ENCODE data around the gene ACSL5. TPM values are rescaled to one million over a fixed set of nuclear protein-coding genes. Genes with fewer than 3 reads are reported as not detected.

The ACSL5 gene
- total RNA-seq, 1 donor from 2014 or later, result 9.3 TPM

DNA sequence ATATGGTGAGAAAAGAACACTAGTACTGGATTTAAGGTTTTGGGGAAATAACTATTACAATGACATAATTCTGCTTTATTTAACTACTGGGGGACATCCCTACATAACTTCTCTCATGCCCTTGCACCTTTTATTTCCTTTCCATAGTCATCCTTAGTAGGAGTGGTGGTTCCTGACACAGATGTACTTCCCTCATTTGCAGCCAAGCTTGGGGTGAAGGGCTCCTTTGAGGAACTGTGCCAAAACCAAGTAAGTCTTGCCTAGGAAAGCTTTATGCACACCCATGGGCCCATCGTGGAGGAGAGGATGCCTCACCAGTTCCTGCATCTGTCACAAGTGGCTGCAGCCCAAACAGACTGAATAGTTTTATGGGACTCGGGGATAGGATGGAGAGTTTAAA lies 52.2 kb downstream of the ACSL5 start:
- intact Hi-C loops (cut with DNase I), result no loop called here
- no peak overlapping the region for H3K4me3 ChIP-seq
- H3K4me1 ChIP-seq, result no peaks in the 10 kb centered on the region
- TF ChIP-seq, protein P1, sequence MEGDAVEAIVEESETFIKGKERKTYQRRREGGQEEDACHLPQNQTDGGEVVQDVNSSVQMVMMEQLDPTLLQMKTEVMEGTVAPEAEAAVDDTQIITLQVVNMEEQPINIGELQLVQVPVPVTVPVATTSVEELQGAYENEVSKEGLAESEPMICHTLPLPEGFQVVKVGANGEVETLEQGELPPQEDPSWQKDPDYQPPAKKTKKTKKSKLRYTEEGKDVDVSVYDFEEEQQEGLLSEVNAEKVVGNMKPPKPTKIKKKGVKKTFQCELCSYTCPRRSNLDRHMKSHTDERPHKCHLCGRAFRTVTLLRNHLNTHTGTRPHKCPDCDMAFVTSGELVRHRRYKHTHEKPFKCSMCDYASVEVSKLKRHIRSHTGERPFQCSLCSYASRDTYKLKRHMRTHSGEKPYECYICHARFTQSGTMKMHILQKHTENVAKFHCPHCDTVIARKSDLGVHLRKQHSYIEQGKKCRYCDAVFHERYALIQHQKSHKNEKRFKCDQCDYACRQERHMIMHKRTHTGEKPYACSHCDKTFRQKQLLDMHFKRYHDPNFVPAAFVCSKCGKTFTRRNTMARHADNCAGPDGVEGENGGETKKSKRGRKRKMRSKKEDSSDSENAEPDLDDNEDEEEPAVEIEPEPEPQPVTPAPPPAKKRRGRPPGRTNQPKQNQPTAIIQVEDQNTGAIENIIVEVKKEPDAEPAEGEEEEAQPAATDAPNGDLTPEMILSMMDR (IDR thresholded peaks at IDR 0.05), result no peak
- H3K9me3 ChIP-seq, result no peaks in the 10 kb centered on the region
- DNase-seq (ENCODE audit: low spot score in 2 of 2), result no peak
- H3K27me3 ChIP-seq, result no peaks in the 10 kb centered on the region
- peaks cover 28 to 29% of the 10 kb centered on the region in 2 donors for H3K36me3 ChIP-seq
- H3K27ac ChIP-seq, result no peak overlapping the region

DNA sequence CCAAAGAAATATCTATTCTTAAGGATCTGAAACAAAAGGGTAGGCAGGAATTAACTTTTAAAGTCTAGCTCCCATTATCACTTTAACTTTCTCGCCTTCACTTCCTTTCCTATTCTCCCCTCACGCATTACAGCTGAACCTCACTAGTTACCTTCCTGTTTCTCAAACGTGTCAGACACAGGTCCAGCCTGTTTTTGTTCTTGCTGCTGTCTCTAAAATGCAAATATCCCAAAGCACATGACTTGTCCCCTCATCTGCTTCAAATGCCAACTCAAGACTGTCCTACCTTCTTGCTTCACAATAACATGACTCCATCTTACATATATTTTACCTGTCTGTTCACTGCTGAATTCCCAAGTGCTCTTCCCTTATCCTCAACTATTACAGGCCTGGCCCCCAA lies 55.2 kb downstream of the ACSL5 start:
- Histone ChIP-seq H3K4me1 (no peaks in the 10 kb centered on the region), H3K9me3 (no peaks in the 10 kb centered on the region), H3K36me3 (peaks cover 53 to 57% of the 10 kb centered on the region in 2 donors), H3K27ac (no peak overlapping the region), H3K27me3 (no peaks in the 10 kb centered on the region), H3K4me3 (no peak overlapping the region)
- intact Hi-C loops (cut with DNase I), result no loop called here
- TF ChIP-seq, protein P1 (IDR thresholded peaks at IDR 0.05), result no peak
- DNase-seq (ENCODE audit: low spot score in 2 of 2), result no peak

DNA sequence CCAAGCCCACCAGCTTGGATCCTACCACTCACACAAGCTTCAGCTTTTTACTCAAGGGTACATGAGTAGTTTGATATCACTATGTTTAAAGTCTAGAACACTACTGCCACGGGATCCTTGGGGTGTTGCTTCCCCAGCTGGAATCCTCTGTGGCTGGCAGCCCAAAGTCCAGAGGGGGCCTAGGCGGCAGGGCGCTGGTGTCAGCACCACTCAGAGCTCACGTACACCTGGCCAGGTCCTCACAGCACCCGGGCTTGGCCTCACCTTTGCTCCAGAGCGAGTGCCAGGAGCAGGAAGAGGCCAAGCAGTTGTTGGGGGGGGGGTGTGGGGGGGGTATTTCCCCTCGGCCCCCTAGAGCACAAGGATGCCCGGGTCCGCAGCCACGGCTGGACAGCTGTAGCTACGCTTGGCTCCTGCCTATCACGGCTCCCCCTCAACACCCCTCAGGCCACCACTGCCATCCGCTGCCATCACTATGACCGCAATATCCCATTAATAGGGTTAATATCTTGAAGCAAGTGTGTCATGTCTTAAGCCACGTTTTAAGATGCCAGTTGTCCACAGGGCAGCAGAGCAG lies 55.8 kb downstream of the ACSL5 start:
- TF ChIP-seq, protein P1 (IDR thresholded peaks at IDR 0.05), result no peak
- Histone ChIP-seq H3K36me3 (peaks cover 57 to 59% of the 10 kb centered on the region in 2 donors), H3K27ac (no peak overlapping the region), H3K9me3 (no peaks in the 10 kb centered on the region), H3K27me3 (no peaks in the 10 kb centered on the region), H3K4me3 (no peak overlapping the region), H3K4me1 (no peaks in the 10 kb centered on the region)
- intact Hi-C loops (cut with DNase I), result no loop called here
- no peak for DNase-seq (ENCODE audit: low spot score in 2 of 2)

DNA sequence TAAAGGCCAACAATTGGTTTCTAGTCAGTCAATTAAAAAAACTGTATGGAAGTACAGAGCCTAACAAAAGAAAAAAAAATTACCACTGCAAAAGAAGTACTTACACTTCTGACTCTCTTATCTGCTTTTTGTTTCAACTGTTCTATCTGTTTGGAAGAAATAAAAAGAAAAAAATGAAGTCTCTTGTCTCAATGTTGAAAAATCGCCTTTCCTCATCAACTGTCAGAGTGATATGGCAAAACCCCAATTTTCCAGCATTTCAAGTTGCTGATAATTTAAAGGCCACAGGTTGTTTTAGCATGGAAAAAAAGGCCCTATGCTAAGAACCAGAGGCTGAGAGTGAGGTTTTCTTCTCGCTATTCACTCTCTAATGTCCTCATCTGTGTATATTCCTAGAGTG lies 59.2 kb downstream of the ACSL5 start:
- peaks cover 73 to 76% of the 10 kb centered on the region in 2 donors for H3K36me3 ChIP-seq

DNA sequence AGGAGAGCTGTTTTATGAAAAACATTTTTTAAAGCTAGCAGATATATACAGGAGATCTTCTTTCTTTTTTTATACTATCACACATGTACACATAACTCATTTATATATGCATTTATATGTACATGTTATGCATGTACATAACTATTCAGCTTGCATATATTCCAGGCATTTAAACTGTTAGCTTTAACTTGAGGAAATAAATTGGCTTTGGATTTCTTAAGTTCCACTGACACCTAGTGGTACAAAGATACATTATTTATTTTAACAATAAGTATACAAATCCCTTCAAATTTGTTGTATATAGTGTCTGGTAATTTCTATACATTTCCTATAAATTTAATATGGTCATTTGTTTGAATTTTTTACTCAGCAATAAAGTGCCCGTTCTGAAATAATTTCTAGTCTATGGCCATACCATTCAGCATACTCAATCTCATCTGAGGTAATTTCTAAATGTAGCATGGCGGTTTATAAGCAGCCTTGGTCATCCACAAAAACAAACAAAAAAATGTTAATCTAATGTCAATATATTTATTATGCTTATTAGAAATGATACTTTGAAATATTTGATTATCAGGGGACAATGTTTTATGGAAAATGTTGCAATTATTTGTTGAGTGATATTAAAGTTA lies 61.2 kb downstream of the ACSL5 start:
- no peaks in the 10 kb centered on the region for H3K9me3 ChIP-seq
- H3K4me3 ChIP-seq, result no peak overlapping the region
- TF ChIP-seq, protein P1 (IDR thresholded peaks at IDR 0.05), result peak in 2 of 3 experiments; percentile 14 to 42
- intact Hi-C loops (cut with DNase I), result no loop called here
- H3K4me1 ChIP-seq, result no peaks in the 10 kb centered on the region
- peaks cover 58 to 79% of the 10 kb centered on the region in 2 donors for H3K36me3 ChIP-seq
- no peak overlapping the region for H3K27ac ChIP-seq
- no peaks in the 10 kb centered on the region for H3K27me3 ChIP-seq
- DNase-seq (ENCODE audit: low spot score in 2 of 2), result no peak

More for the DNA sequence above, 59.2 kb downstream of the ACSL5 start:
- intact Hi-C loops (cut with DNase I), result no loop called here
- TF ChIP-seq, protein P1 (IDR thresholded peaks at IDR 0.05), result no peak
- Histone ChIP-seq H3K4me1 (no peaks in the 10 kb centered on the region), H3K27me3 (no peaks in the 10 kb centered on the region), H3K9me3 (no peaks in the 10 kb centered on the region), H3K4me3 (no peak overlapping the region), H3K27ac (no peak overlapping the region)
- no peak for DNase-seq (ENCODE audit: low spot score in 2 of 2)
